GM19395 (cell line): ENCODE measurements around the gene LMTK3.
"Not testable (repeated sequence)": the region's sequence is repeated elsewhere in the genome, so short reads cannot be mapped to it uniquely, and the experiment has no call there.

ENCODE experiments used
- ATAC-seq: cut with Tn5 transposase; IDR thresholded peaks from one replicate; pipeline ENCODE4 v1.9.1; 2021; ENCODE audit warnings: mild to moderate bottlenecking, moderate library complexity; ENCODE audit not compliant: unreplicated experiment

Gene LMTK3

DNA sequence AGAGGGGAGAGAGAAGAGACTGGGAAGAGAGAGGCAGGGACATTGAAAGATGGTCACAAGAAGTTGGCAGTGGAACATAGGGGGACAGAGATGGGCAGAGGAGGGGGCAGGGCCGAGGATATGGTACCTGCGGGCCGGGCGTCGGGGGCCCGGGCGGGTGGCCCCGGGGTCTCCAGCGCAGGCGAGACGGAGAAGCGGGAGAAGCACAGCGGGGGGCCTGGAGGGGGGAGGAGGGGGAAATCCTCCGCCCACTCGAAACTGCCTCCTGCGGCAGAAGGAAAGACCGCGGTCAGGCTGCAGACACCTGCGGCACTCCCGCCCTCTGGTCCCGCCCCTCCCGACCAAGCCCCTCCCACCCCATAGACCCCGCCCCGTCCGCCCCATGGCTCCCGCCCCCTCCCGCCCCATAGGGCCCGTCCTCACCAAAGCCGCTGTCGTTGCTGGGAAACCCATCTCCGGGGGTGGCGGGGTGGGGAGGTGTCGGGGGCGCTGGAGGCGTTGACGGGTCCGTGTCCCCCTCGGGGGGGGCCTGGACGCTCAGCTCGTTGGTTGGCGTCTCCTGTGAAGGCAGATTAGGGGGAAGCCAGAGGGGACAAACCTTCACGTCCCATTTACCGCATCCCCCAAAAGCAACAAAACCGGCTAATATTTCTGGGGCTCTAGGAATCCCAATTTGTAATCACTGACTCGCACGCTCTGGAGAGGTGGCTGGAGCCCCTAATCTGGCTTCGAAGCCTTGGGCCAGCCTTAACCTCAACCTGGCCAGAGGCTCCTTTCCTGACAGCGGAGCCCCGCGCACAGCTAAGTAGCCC lies 20.4 kb downstream of the LMTK3 start:
- ATAC-seq = no peak

DNA sequence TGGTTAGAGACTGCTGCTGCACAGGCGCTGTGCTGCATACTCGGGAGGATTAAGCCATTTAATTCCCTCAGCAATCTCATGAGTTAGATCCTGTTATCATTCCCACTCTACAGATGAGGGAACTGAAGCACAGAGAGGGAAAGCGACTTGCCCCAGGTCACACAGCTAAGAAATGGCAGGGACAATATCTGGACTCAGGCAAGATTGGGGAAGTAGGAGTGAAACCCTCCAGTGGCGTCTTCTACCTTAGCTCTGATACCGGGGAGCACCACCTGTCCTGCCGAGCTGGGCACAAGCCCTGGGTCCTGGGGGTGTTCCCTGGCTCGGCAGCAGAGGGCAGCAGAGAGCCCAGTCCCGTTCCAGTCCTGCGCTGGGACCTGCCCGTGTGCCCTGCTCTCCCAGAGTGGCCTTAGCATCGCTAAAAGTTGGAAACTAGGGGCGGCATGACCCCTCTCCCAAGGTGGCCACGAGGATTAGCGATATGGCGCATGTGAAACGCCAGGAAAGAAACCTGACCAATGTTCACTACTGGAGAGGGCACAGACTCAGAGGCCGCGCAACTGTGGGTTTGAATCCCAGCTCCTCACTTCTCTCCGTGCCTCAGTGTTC lies 21.9 kb downstream of the LMTK3 start:
- ATAC-seq = no peak

DNA sequence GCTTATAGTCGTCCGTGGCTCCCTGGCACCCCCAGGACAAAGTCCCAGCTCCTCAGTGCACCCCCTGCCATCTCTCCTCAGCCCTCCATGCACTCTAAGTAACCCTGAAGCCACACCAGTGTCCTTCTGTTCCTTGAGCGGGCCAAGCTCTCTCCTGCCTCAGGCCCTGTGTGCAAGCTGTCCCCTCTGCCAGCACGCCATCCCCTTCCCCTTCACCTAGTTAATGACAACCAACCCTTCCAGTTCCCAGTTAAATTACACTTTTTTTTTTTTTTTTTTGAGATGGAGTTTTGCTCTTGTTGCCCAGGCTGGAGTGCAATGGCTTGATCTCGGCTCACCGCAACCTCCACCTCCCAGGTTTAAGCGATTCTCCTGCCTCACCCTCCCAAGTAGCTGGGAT lies 23.2 kb downstream of the LMTK3 start:
- not testable (repeated sequence) for ATAC-seq

DNA sequence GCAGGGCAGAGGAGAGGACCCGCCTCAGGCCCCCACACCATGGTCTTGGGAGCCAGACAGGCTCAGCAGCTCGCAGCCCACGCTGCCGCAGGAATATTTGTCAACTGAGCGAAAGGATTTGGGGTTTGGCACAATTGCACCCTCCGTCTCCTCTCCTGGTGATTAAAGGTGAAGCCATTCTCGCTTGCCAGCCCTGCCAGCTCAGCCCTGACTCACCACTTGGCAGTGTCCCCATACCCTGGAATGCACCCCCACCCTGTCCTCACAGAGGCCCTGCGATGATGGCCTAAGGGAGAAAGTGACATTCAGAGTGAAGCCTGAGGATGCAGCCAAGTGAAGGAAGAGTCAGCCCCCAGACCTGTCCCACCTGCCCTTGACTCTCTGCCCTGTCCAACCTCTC lies 23.7 kb downstream of the LMTK3 start:
- no peak for ATAC-seq

DNA sequence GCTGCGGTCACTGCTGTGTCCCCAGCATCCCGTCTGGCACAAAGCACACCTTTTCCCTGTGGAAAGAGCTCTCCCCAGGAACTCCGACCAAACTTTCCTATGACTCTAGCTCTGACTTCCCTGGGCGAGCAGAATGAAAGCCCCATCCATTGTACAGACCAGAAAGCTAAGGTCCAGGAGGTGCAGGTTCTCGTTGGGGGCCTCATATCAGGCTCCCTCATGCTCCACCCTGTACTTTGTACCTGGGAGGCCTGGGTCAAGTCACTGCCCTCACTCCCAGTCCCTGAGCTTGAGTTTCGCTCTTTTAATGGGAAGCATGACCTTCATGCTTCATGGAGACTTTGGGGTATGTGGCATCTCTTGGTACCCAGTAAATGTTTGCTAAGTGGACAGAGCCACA lies 24.1 kb downstream of the LMTK3 start:
- no peak for ATAC-seq

DNA sequence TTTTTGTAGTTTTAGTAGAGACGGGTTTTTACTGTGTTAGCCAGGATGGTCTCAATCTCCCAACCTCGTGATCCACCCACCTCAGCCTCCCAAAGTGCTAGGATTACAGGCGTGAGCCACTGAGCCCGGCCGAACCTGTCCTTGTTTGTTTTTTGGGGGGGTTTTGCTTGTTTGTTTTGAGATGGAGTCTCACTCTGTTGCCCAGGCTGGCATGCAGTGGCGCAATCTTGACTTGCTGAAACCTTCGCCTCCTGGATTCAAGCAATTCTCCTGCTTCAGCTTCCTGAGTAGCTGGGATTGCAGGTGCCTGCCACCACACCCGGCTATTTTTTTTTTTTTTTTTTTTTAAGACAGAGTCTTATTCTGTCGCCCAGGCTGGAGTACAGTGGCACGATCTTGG lies 24.9 kb downstream of the LMTK3 start:
- not testable (repeated sequence) for ATAC-seq

DNA sequence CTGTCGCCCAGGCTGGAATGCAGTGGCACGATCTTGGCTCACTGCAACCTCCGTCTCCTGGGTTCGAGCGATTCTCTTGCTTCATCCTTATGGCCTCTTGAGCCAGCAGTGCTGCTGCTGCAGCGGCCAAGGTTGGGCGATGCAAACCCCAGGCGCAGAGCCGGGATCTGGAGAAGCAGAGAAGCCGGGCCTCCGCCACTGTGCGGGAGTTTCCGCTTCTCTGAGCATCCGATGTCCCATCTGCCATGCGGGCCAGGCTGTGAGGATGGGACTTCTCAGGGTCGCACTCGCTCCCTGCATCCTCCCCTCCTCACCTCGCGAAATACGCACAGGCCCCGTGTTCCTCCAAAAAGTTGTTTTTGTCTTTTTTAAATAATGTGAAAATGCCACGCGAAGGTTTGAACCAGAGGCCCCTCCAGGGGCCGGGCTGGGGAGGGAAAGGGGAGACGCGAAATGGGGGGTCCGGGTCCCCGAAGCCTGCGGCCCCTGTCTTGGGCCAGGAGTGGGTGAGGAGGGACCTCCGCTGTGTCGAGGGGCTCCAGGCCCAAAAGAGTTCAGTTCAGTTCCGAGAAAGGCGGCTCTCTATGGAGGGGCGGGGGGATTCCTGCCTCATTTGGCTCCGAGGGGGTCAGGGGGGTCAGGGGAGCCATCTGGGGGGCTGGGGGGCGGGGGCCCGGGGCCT lies 26.6 kb downstream of the LMTK3 start:
- ATAC-seq = no peak

DNA sequence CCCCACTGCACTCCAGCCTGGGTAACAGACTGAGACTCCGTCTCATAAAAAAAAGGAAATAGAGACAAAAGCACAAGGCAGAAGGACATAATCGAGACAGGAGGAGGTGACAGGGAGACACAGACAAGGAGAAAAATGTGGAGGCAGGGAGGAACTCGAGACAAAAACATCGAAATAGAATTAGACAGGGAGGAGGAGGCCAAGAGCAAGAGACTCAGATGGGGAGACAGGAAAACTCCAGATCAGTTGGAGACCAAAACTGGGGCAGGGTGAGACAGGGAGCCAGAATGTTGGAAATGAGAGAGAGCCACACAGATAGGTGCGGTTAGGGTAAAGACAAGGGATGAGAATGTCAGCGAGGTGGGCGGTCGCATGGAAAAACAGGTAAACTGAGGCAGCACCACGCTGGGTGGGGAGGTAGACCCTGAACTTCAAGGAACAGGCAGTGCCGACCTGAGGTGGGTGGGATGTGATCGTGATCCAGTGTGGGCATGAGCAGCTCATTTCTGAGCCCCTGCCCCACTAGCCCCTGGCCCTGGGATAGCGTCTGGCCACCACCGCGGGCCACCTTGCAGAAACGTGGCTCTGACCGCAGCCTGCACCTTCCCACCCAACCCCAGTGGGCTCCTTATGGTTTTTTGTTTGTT lies 27.3 kb downstream of the LMTK3 start:
- no peak for ATAC-seq

DNA sequence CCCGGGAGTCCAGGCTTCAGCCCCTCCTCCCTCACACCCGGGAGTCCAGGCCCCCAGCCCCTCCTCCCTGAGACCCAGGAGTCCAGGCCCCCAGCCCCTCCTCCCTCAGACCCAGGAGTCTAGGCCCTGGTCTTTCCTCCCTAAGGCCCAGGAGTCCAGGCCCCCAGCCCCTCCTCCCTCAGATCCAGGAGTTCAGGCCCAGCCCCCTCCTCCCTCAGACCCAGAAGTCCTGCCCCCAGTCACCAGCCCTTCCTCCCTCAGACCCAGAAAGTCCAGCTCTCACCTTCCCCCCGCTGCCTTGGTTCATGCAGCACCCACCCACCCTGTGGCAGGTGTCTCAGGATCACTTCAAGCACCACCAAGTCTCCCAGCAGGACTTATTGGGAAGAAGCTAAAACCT lies 28.3 kb downstream of the LMTK3 start:
- ATAC-seq = no peak

DNA sequence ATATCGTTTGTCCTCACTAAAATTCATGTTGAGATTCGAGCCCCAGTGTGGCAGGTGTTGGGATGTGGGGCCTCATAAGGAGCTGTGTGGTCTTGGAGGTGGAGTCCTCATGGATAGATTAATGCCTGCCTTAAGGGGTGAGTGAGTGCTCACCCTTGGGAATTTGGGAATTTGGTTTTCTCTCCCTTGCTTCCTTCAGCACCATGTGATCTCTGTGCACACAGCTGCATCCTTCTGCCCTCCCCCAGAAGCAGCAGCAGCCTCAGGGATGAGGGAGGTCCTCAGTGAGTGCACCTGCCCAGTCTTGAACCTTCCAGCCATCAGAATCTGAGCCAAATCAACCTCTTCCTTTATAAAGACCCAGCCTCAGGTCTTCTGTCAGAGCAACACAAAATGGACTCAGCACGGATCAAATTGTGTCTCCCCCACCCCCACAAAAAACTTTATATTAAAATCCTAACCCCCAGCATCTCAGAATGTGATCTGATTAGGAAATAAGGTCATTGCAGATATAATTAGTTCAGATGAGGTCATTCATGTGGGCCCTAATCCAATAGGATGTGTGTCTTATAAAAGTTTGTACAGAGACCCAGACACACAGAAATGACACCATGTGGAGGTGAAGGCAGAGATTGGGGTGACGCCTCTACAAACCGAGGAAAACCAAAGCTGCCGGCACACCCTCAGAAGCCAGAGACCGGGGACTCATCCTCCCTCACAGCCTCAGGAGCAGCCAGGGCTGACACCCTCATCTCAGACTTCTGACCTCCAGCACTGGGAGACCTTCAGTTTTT lies 29.6 kb downstream of the LMTK3 start:
- no peak for ATAC-seq

DNA sequence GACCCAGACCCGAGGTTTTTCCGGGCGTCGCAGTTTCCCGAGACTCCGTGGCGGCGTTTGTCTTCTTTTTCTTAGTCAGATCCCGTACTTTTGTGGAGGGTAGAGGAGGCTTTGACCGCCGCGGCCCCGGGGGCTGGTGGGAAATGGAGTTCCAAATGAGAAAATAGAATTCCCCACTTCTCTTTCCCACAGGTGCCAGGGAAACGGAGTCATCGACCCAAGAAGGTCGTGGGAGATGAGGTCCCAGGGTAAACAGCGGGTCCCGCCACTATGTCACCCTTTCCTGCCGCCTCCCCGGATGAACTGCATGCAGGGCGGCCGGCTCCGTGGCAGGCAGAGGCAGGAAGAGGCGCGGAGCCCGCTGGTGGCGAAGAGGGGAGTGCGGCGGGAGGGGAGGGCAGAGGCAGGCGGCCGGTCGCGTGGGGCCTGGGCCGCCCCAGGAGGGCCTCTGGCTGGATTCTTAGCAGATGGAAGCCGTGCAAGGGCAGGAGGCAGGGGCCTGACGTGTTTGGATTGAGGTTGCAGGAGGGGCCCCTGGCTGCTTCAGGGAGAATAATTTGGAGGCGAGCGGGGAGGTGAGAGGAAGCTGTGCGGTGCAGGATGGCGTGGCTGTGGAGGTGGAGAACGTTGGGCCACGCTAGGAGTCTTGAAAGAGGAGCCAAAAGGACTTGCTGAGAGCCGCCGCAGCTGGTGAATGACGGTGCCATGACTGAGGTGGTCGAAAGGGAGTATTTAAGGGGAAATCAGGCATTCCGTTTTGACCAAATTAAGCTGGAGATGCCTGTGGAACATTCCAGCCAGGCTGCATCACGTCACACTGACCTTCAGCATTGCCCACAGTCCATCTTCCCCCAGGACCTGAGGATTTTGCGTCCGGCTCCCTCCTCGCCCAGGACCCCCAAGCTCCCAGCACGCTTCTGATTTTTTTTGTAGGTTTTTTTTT lies 30.8 kb downstream of the LMTK3 start:
- ATAC-seq = no peak

DNA sequence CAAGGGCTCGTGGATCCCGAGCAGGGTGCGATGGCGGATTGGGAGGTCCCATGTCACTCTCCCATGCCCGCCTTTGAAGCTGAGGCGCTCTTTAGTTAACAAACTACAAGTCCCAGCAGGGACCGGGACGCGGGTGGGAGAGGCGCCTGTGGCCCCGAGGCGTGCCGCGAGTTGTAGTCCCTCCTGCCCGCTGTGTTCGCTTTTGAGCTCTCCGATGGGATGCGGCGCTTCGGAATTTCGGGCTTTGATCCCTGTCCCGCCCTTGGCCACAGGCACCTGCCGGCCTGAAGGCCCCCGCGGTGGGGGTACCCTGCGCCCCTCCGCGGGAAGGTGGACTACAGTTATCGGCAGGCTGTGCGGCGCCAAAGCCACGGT lies 31.5 kb downstream of the LMTK3 start:
- ATAC-seq = no peak

DNA sequence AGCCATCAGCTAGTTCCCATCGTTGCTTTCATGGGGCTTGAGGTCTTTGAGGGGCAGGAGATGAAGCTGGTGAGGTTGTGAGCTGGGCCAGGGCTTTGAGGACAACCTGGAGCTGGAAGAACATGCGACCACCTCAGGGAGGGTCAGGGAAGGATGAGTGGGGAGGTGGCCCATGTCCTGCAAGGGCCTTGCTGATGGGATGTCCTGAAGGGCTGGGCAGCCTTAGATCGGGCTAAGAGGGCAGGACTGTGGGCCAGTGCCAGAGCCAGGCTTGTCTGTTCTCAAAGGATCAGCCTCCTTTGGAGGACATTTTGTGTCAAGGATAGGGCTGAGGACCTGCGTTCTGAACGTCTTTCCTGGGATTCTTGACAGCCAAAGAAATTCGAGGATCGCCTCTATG lies 31.9 kb downstream of the LMTK3 start:
- no peak for ATAC-seq

DNA sequence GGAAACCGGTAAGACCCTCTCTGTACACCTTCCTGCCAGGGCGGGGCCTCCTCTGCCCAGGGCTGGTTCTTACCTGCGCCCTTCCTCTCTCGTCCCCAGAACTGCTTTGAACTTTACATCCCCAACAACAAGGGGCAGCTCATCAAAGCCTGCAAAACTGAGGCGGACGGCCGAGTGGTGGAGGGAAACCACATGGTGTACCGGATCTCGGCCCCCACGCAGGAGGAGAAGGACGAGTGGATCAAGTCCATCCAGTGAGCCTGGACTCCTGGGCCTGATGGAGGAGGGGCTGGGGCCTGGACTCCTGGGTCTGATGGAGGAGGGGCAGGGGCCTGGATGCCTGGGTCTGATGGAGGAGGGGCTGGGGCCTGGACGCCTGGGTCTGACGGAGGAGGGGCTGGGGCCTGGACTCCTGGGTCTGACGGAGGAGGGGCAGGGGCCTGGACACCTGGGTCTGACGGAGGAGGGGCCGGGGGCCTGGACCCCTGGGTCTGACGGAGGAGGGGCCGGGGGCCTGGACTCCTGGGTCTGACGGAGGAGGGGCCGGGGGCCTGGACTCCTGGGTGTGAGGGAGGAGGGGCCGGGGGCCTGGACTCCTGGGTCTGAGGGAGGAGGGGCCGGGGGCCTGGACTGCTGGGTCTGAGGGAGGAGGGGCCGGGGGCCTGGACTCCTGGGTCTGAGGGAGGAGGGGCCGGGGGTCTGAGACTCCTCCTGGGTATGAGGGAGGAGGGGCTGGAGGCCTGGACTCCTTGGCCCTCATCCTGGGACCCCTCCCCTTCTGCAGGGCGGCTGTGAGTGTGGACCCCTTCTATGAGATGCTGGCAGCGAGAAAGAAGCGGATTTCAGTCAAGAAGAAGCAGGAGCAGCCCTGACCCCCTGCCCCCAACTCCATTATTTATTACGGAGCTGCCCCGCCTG lies 33.0 kb downstream of the LMTK3 start:
- no peak for ATAC-seq

DNA sequence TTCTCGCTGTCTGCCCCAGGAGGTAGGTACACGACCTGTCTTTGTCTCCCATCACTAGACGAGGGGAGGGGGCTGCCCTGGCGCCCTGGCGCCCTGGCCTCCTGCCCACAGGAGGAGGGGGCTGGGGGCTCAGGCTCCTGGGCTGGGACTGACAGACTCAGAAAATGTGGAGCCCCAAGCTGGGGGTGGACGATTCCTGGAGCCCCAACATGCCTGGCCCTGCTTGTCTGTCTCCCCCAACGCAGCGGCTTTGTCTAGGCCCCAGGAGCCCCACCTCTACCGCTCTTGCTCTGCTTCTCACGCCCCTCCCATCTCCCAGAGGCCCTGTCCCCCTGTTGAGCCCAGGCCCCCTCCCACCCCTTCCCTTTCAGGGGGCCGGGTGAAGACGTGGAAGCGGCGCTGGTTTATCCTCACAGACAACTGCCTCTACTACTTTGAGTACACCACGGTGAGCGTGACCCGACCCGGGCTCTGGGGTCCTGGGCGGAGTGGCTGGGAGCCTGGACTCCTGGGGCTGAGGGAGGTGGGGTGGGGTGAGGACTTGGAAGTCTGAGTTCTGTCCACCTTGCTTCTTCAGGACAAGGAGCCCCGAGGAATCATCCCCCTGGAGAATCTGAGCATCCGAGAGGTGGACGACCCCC lies 33.8 kb downstream of the LMTK3 start:
- no peak for ATAC-seq

DNA sequence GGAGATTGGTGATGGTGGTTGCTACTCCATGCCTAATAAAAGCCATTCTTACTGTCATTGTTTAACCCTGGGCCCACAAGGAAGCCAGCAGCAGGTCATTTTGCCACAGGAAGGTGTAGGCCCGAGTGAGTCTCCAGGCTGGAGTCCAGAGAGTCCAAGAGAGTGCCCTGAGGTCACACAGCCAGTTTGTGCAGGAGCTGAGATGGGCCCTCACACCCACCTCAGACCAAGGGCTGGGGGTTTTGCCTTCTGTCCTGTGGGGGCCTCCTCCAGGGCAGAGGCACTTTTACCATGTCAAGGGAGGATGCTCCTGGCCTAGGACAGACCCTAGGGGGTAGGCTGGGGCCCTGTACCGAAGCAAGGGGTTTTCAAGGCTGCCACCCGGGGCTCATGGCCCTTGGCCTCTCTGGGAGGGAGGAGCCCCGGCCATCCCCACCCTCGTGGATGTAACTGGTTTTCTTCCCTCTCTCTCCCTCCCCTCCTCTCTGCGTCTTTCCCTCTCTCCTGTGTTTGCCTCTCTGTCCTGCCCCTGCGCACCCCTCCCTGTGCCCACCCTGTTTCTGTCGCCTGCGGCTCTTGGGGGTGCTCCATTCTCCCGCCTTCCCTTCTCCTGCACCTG lies 34.5 kb downstream of the LMTK3 start:
- ATAC-seq = no peak

DNA sequence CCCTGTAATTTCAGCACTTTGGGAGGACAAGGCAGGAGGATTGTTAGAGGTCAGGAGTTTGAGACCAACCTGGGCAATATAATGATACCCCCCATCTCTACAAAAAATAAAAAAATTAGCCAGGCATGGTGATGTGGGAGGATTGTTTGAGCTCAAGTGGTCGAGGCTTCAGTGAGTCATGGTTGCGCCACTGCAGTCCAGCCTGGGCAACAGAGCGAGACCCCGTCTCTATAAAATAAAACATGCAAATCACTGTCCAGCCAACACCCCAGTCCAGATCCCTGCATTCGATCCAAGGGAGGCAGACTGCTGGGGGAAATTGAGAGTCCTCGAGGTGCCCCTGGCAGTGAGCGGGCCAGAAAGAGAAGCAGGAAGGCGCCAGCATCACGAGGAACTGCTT lies 35.5 kb downstream of the LMTK3 start:
- ATAC-seq = no peak
